ENCODE data around the gene RAN. TPM values are rescaled to one million over a fixed set of nuclear protein-coding genes. Genes with fewer than 3 reads are reported as not detected.

RAN gene
- total RNA-seq, 2 experiments from 2014 or later, result 278 to 302 TPM

- Mint-ChIP-seq H3K27me3 (peaks cover 76% of the 10 kb centered on the region), H3K36me3 (ENCODE audit: low read depth) (no peaks in the 10 kb centered on the region), H3K4me1 (ENCODE audit: low read depth) (peaks cover 4% of the 10 kb centered on the region), H3K4me3 (no peak overlapping the region), H3K27ac (no peak overlapping the region), H3K9me3 (peaks cover 10% of the 10 kb centered on the region)
- peaks cover 24 to 25% of the 10 kb centered on the region in 2 experiments for H3K27me3 ChIP-seq (ENCODE audit: control insufficient read depth in 1 of 2, insufficient read depth in 2 of 2, low read length in 2 of 2)
- peaks cover 8 to 9% of the 10 kb centered on the region in 2 experiments for H3K9me3 ChIP-seq (ENCODE audit: control insufficient read depth in 1 of 2, insufficient read depth in 1 of 2, low read length in 2 of 2)
- peak in 4 of 14 experiments; percentile 3 to 53 (median 28) for DNase-seq
- peaks cover 4% of the 10 kb centered on the region for H3K4me1 ChIP-seq (ENCODE audit: insufficient read depth, low read length)
- ChIA-PET CTCF (no interaction called here), POLR2A (no interaction called here)
- ATAC-seq (ENCODE audit: poor library complexity), result no peak
- no peak for TF ChIP-seq CTCF (IDR thresholded peaks at IDR 0.05)
- intact Hi-C loops (cut with DNase I, micrococcal nuclease), result no loop called here
- no peak overlapping the region for H3K4me3 ChIP-seq (ENCODE audit: low read length)
- H3K27ac ChIP-seq (ENCODE audit: low read depth in 1 of 2, low read length in 2 of 2), result no peak overlapping the region
- H3K36me3 ChIP-seq (ENCODE audit: insufficient read depth, low read length), result no peaks in the 10 kb centered on the region
Observed at GRCh38 chr12:130916241-130916911, 44.5 kb downstream of the RAN start.

- CTCF ChIA-PET, result no interaction called here
- peaks cover 80% of the 10 kb centered on the region for H3K27me3 Mint-ChIP-seq
- intact Hi-C loops (cut with DNase I, micrococcal nuclease), result no loop called here
Observed at GRCh38 chr12:130917607-130918006, 45.7 kb downstream of the RAN start.

GRCh38 chr12:130919086-130919485 is 47.2 kb downstream of the RAN start:
- H3K9me3 Mint-ChIP-seq, result no peaks in the 10 kb centered on the region
- intact Hi-C loops (cut with DNase I, micrococcal nuclease), result no loop called here
- peaks cover 74% of the 10 kb centered on the region for H3K27me3 Mint-ChIP-seq

More at GRCh38 chr12:130917607-130918006, 45.7 kb downstream of the RAN start:
- DNase-seq (no peak), ATAC-seq (ENCODE audit: poor library complexity) (no peak)
- H3K4me3 Mint-ChIP-seq, result no peak overlapping the region
- H3K4me1 ChIP-seq (ENCODE audit: insufficient read depth, low read length), result peaks cover 4% of the 10 kb centered on the region
- no peak for TF ChIP-seq CTCF (IDR thresholded peaks at IDR 0.05)
- peaks cover 0 to 9% of the 10 kb centered on the region in 2 experiments for H3K9me3 ChIP-seq (ENCODE audit: control insufficient read depth in 1 of 2, insufficient read depth in 1 of 2, low read length in 2 of 2)
- H3K4me3 ChIP-seq (ENCODE audit: low read length), result no peak overlapping the region
- no peak overlapping the region for H3K27ac ChIP-seq (ENCODE audit: low read depth in 1 of 2, low read length in 2 of 2)
- peaks cover 24 to 25% of the 10 kb centered on the region in 2 experiments for H3K27me3 ChIP-seq (ENCODE audit: control insufficient read depth in 1 of 2, insufficient read depth in 2 of 2, low read length in 2 of 2)
- H3K36me3 ChIP-seq (ENCODE audit: insufficient read depth, low read length), result no peaks in the 10 kb centered on the region
- peaks cover 4% of the 10 kb centered on the region for H3K4me1 Mint-ChIP-seq (ENCODE audit: low read depth)
- POLR2A ChIA-PET, result no interaction called here
- no peaks in the 10 kb centered on the region for H3K36me3 Mint-ChIP-seq (ENCODE audit: low read depth)
- H3K9me3 Mint-ChIP-seq, result no peaks in the 10 kb centered on the region
- H3K27ac Mint-ChIP-seq, result no peak overlapping the region

More at GRCh38 chr12:130919086-130919485, 47.2 kb downstream of the RAN start:
- peaks cover 4% of the 10 kb centered on the region for H3K4me1 ChIP-seq (ENCODE audit: insufficient read depth, low read length)
- H3K4me1 Mint-ChIP-seq (ENCODE audit: low read depth), result peaks cover 4% of the 10 kb centered on the region
- H3K36me3 ChIP-seq (ENCODE audit: insufficient read depth, low read length), result no peaks in the 10 kb centered on the region
- peaks cover 0 to 9% of the 10 kb centered on the region in 2 experiments for H3K9me3 ChIP-seq (ENCODE audit: control insufficient read depth in 1 of 2, insufficient read depth in 1 of 2, low read length in 2 of 2)
- H3K27ac Mint-ChIP-seq, result no peak overlapping the region
- ATAC-seq (ENCODE audit: poor library complexity) (no peak), DNase-seq (no peak)
- H3K36me3 Mint-ChIP-seq (ENCODE audit: low read depth), result no peaks in the 10 kb centered on the region
- POLR2A ChIA-PET, result no interaction called here
- no peak overlapping the region for H3K27ac ChIP-seq (ENCODE audit: low read depth in 1 of 2, low read length in 2 of 2)
- no peak for TF ChIP-seq CTCF (IDR thresholded peaks at IDR 0.05)
- H3K27me3 ChIP-seq (ENCODE audit: control insufficient read depth in 1 of 2, insufficient read depth in 2 of 2, low read length in 2 of 2), result peaks cover 24 to 25% of the 10 kb centered on the region in 2 experiments
- H3K4me3 ChIP-seq (ENCODE audit: low read length), result no peak overlapping the region
- no peak overlapping the region for H3K4me3 Mint-ChIP-seq
- CTCF ChIA-PET, result no interaction called here
